CD4-positive, alpha-beta T cell treated with Interleukin-17A for 1 hour (primary cell): ENCODE data around the gene RHEX.

Experiments used
- DNase-seq: peaks from one replicate; pipeline ENCODE4 v3.0.0-alpha.2; 2020

RHEX gene

GRCh38 chr1:206098242-206098919 lies 45.4 kb downstream of the RHEX start:
- DNase-seq: no peak

GRCh38 chr1:206100226-206100815 lies 47.3 kb downstream of the RHEX start:
- DNase-seq: no peak

DNA sequence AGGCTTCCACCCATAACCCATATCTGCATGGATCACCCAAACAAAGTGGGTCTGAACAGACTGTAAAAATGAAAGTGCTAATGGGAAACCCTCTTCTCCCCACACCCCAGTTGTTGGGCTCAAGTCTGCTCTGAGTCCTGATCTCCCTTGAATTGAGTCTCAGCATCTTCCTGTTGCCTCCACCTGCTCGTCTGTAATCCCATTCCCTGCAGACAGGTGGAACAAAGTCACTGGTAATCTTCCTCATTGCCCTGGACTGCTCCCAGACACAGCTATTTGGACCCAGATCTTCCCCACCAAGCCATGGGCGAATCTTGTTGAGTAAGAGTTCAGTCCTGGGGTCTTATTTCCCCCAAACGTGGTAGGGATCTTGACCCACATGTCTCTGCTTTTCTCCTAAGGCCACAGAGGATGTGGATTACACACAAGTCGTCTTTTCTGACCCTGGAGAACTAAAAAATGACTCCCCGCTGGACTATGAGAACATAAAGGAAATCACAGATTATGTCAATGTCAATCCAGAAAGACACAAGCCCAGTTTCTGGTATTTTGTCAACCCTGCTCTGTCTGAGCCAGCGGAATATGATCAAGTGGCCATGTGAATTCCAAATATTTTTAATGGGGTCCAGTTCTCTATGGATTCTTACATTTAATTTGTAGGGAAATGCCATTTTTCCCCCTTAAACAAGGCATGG lies 48.5 kb downstream of the RHEX start:
- DNase-seq: no peak

DNA sequence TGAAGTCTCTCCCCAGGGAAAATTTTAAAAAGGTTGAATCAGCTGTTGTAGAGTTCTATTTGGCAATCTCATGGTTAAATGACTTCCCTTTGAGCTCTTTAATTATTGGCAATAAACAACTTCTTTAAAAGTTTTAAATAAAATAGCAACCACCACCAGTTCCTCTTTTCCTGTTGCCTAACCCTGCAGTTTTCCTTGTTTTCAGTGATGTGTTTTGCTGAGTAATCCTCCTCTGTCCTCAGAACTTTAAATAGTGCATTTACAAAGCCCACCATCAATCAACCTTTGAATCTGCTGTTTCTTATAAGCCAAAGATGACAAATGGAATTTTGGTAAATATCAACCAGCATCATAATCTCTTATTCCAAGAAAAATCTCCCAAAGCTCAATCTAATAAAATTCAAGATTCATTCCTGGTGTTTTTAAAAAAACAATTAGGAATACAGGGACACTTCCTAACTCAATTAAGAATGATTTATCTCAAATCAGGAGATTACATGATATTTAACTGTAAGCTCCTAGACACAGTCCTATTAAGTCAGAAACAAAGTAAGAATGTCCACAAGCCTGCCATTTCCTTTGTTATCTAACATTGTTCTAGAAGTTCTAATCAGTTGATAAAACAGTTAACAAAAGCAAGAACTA lies 49.4 kb downstream of the RHEX start:
- no peak for DNase-seq

- DNase-seq: no peak
Measured at GRCh38 chr1:206103979-206104378, 51.0 kb downstream of the RHEX start.

DNA sequence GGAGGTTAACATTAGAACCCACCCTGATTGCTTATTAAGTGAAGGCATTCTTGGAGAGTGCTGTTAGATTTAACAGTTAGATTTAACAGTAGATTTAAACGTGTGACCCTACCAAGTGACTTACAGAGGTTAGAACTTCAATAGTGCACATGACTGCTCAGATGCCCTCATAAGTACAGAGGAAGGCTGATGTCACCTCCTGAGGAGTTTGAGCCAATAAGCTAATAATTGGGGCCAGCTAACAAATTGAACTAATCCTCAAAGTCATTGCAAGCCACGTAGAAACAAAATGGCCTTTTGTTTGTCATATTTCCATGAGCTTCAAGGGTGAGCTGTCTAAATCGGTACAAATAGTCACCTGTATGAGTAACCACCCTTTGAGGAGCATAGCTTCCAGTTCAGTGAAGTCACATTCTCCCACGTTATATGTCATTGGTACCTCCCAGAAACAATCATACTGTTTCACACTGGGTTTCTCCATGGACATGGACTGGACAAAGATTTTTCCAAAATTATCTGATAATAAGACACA lies 52.6 kb downstream of the RHEX start:
- DNase-seq: no peak

DNA sequence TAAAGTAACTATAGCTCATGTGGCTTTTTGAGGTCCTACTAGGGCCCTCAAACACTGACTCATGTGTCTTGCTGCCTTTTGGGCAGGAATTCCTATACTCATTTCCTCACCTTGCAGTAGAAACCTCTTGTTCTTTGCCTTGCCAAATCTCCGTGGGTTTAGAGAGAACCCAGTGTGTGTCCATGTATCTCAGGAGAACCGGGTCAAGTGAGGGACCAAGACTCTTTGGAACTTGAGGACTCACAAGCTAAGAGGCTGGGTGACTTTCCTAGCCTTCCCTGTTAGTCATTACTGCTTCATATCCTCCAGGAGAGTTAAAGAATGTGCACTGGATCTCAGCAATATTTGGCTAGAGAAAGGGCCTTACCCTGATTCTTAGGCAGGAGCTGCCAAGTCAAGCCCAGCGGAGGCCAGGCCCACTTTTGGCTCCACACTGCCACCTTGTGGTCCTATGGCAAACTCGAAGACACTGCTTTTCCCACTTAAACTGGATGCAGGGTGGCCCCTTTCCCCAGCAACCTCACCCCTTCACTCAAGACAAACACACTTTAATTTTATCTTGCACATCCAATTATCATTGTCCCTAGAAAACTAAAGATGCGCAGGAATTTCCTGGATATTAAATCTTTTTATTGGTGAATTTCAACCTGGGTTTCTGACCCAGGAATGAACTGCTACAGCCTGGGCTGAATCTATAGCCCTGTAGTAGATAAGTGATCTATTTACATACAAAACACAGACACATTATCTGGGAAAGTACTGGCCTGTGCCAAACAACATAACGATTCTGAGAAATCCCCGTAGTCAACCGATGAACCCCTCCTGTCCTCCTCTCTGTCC lies 53.6 kb downstream of the RHEX start:
- DNase-seq: peak; percentile 72

GRCh38 chr1:206107168-206107544 lies 54.2 kb downstream of the RHEX start:
- no peak for DNase-seq

DNA sequence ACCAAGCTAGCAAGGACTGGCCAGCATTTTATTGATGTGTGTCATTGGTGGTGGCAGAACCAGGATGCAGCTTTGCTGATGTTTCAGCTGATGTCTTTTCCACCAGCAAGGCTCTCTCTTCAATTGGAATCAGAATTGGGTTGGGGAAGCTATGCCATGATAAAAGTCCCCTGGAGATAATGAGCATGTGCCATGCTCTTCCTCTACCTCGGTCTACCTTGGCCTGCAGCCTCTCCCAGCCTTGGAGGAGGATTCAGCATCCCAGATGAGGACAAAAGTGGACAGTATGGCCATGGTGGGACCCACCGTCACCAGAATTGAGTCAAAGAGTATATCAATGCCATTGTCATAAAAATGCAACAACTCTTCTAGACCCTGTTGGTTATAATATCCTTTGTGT lies 55.7 kb downstream of the RHEX start:
- DNase-seq: no peak

GRCh38 chr1:206109718-206110117 lies 56.7 kb downstream of the RHEX start:
- no peak for DNase-seq

- DNase-seq: no peak
Measured at GRCh38 chr1:206110161-206110560, 57.2 kb downstream of the RHEX start.

- no peak for DNase-seq
Measured at GRCh38 chr1:206110820-206111219, 57.8 kb downstream of the RHEX start.

GRCh38 chr1:206111271-206111927 lies 58.4 kb downstream of the RHEX start:
- no peak for DNase-seq

GRCh38 chr1:206112600-206113301 lies 59.8 kb downstream of the RHEX start:
- DNase-seq: no peak

- DNase-seq: no peak
Measured at GRCh38 chr1:206114692-206115640, 62.0 kb downstream of the RHEX start.

- DNase-seq: no peak
Measured at GRCh38 chr1:206115791-206116190, 62.8 kb downstream of the RHEX start.

DNA sequence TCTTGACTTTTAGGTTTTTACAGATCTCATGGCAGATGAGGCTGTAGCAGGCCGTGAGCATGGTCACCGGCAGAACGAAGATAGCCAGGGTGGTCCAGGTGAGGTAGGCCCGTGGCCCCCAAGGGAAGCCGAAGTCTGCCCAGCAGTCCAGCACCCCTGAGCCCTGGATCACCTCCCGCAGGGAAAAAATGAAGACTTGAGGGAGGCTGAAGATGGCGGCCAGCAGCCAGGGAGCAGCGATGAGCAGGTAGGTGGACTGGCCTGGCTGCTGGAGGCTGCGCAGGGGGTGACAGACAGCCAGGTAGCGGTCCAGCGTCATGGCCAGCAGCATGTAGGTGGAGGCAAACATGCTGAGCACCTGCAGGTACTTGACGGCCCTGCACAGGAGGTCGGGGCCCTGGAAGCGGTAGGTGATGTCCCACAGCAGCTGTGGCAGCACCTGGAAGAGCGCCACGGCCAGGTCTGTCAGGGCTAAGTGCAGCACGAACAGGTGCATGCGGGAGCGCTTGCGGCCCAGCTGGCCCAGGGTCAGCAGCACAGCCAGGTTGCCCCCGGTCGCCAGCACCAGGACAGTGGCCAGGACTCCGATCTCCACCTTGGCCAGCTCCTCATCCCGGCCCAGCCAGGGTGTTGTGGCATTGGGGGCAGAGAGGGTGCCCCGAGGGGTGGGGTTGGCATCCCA lies 63.4 kb downstream of the RHEX start:
- no peak for DNase-seq

GRCh38 chr1:206116873-206117150 lies 63.8 kb downstream of the RHEX start:
- DNase-seq: no peak

- no peak for DNase-seq
Measured at GRCh38 chr1:206117151-206117948, 64.4 kb downstream of the RHEX start, which contains the start of gene AVPR1B. Gene AVPR1B (minus strand): TSS chr1:206117388. CDS start chr1:206116890, 498 bp downstream.
